Neural cell (in vitro differentiated cells): ENCODE results near the gene SLCO2B1. TPM values are rescaled to one million over a fixed set of nuclear protein-coding genes. Genes with fewer than 3 reads are reported as not detected.

Experiments
- H2AFZ ChIP-seq: fragments of 200-600, 300-800 bp; sonication (generic), shearing (Covaris generic); 2 replicates; pipeline ENCODE4 v1.6.0; 2014; ENCODE audit warnings: low read depth, mild to moderate bottlenecking, antibody characterized with exemption, low read length, moderate library complexity
- H3F3A ChIP-seq: fragments of 200-600 bp; shearing (Covaris generic); 2 replicates; pipeline ENCODE4 v1.6.1; 2016; ENCODE audit warnings: mild to moderate bottlenecking, moderate library complexity, mixed read lengths, antibody characterized with exemption, low read length; ENCODE audit not compliant: insufficient read depth, poor library complexity, severe bottlenecking
- H3K27ac ChIP-seq: fragments of 200-600, 300-800 bp; sonication (generic), shearing (Covaris generic); 2 replicates; pipeline ENCODE4 v1.5.1; 2014; ENCODE audit warnings: mild to moderate bottlenecking, low read length, moderate library complexity
- H3K27me3 ChIP-seq: fragments of 300-800, 200-600 bp; sonication (generic), shearing (Covaris generic); 2 replicates; pipeline ENCODE4 v1.6.0; 2014; ENCODE audit warnings: mild to moderate bottlenecking, low read depth, low read length, moderate library complexity; ENCODE audit not compliant: insufficient read depth
- H3K36me3 ChIP-seq: fragments of 300-800, 200-600 bp; sonication (generic), shearing (Covaris generic); 2 replicates; pipeline ENCODE4 v1.5.1; 2014; ENCODE audit warnings: mild to moderate bottlenecking, antibody characterized with exemption, low read length, moderate library complexity; ENCODE audit not compliant: insufficient read depth
- H3K4me2 ChIP-seq: fragments of 300-800, 200-600 bp; sonication (generic), shearing (Covaris generic); 2 replicates; pipeline ENCODE4 v1.6.0; 2014; ENCODE audit warnings: mild to moderate bottlenecking, low read length
- H3K4me3 ChIP-seq: fragments of 300-800, 200-600 bp; sonication (generic), shearing (Covaris generic); 2 replicates; pipeline ENCODE4 v1.5.1; 2014; ENCODE audit warnings: mild to moderate bottlenecking, low read length, moderate library complexity
- H3K79me2 ChIP-seq: fragments of 200-600 bp; shearing (Covaris generic); replicated peaks from 2 replicates; pipeline ENCODE4 v1.6.0; 2014; ENCODE audit warnings: mild to moderate bottlenecking, low read length, moderate library complexity; ENCODE audit not compliant: insufficient read depth
- H3K9ac ChIP-seq: fragments of 300-800, 200-600 bp; sonication (generic), shearing (Covaris generic); 2 replicates; pipeline ENCODE4 v1.6.1; 2016; ENCODE audit warnings: mild to moderate bottlenecking, low read length, mixed read lengths
- H3K9me2 ChIP-seq: fragments of 200-600 bp; shearing (Covaris generic); 2 replicates; pipeline ENCODE4 v1.6.1; 2016; ENCODE audit warnings: mild to moderate bottlenecking, low read length, mixed read lengths; ENCODE audit not compliant: insufficient read depth
- H3K9me3 ChIP-seq: fragments of 200-600, 300-800 bp; sonication (generic), shearing (Covaris generic); 2 replicates; pipeline ENCODE4 v1.6.1; 2016; ENCODE audit warnings: mild to moderate bottlenecking, mixed run types, low read length, moderate library complexity, mixed read lengths
- H4K20me1 ChIP-seq: fragments of 200-600 bp; shearing (Covaris generic); 2 replicates; pipeline ENCODE4 v1.6.1; 2016; ENCODE audit warnings: mild to moderate bottlenecking, mixed run types; ENCODE audit not compliant: insufficient read depth
- CTCF ChIP-seq: fragments of 450-650 bp; IDR thresholded peaks from 2 replicates; pipeline ENCODE4 v1.5.1; 2014; ENCODE audit warnings: antibody characterized with exemption, mild to moderate bottlenecking, moderate library complexity; ENCODE audit not compliant: poor library complexity, severe bottlenecking
- EP300 ChIP-seq: fragments of 450-650 bp; conservative IDR thresholded peaks from 2 replicates; pipeline ENCODE4 v1.6.1; 2014; ENCODE audit warnings: antibody characterized with exemption, mild to moderate bottlenecking, moderate library complexity; ENCODE audit not compliant: poor library complexity, severe bottlenecking
- EZH2 ChIP-seq: fragments of 200-600, 300-800 bp; shearing (Covaris generic), sonication (generic); IDR thresholded peaks from 2 replicates; pipeline ENCODE4 v1.6.1; 2014; ENCODE audit warnings: antibody characterized with exemption, low read length, borderline replicate concordance, mild to moderate bottlenecking; ENCODE audit not compliant: insufficient read depth, poor library complexity, severe bottlenecking
- MXI1 ChIP-seq: fragments of 450-650 bp; conservative IDR thresholded peaks from 2 replicates; pipeline ENCODE4 v1.6.1; 2014; ENCODE audit warnings: antibody characterized with exemption, mild to moderate bottlenecking; ENCODE audit not compliant: poor library complexity, severe bottlenecking
- POLR2AphosphoS5 ChIP-seq: IDR thresholded peaks from 2 replicates; pipeline ENCODE4 v1.6.1; 2012
- RAD21 ChIP-seq: fragments of 450-650 bp; conservative IDR thresholded peaks from 2 replicates; pipeline ENCODE4 v1.6.1; 2014; ENCODE audit warnings: antibody characterized with exemption, mild to moderate bottlenecking, moderate library complexity
- SMC3 ChIP-seq: fragments of 450-650 bp; conservative IDR thresholded peaks from 2 replicates; pipeline ENCODE4 v1.6.1; 2014; ENCODE audit warnings: antibody characterized with exemption, mild to moderate bottlenecking, moderate library complexity; ENCODE audit not compliant: poor library complexity
- TAF1 ChIP-seq: IDR thresholded peaks from 2 replicates; pipeline ENCODE4 v1.6.1; 2012; ENCODE audit warnings: low read depth
- polyA plus RNA-seq: library from polyadenylated mRNA; depleted of rRNA; stranded (reverse); fragments of >200 nt; gene quantifications from 2 replicates; pipeline ENCODE4 v1.2.3, GENCODE V29; 2014
- TF ChIP-seq, protein P1 (sequence below): IDR thresholded peaks from 2 replicates; pipeline ENCODE4 v1.6.1; 2012; ENCODE audit warnings: borderline replicate concordance

Gene SLCO2B1
- polyA plus RNA-seq, 1 donor from 2014 or later, result not detected

DNA sequence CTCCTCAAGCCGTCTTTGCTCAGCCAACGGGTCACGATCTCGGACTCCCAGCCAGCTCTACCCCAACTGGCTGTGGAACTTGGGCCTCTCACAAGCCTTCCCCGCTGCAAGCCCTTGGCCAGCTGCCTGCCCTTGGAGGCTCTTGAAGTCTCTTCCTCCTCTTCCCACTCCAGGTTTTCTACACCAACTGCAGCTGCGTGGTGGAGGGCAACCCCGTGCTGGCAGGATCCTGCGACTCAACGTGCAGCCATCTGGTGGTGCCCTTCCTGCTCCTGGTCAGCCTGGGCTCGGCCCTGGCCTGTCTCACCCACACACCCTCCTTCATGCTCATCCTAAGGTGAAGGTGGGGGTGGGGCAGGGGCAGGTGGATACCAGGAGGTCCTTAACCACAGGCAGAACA is 49.1 kb downstream of the SLCO2B1 start:
- Histone ChIP-seq H3K9me2 (no peaks in the 10 kb centered on the region), H3K4me2 (no peak overlapping the region), H3K9me3 (no peaks in the 10 kb centered on the region), H3K9ac (no peak overlapping the region), H4K20me1 (no peaks in the 10 kb centered on the region), H3K79me2 (no peaks in the 10 kb centered on the region), H3F3A (no peaks in the 10 kb centered on the region), H3K36me3 (no peaks in the 10 kb centered on the region), H3K27ac (no peak overlapping the region), H3K4me3 (no peak overlapping the region), H2AFZ (no peak overlapping the region), H3K27me3 (no peaks in the 10 kb centered on the region)
- TF ChIP-seq SMC3 (no peak), EP300 (no peak), CTCF (no peak), MXI1 (no peak), RAD21 (no peak)
- TF ChIP-seq, protein P1, sequence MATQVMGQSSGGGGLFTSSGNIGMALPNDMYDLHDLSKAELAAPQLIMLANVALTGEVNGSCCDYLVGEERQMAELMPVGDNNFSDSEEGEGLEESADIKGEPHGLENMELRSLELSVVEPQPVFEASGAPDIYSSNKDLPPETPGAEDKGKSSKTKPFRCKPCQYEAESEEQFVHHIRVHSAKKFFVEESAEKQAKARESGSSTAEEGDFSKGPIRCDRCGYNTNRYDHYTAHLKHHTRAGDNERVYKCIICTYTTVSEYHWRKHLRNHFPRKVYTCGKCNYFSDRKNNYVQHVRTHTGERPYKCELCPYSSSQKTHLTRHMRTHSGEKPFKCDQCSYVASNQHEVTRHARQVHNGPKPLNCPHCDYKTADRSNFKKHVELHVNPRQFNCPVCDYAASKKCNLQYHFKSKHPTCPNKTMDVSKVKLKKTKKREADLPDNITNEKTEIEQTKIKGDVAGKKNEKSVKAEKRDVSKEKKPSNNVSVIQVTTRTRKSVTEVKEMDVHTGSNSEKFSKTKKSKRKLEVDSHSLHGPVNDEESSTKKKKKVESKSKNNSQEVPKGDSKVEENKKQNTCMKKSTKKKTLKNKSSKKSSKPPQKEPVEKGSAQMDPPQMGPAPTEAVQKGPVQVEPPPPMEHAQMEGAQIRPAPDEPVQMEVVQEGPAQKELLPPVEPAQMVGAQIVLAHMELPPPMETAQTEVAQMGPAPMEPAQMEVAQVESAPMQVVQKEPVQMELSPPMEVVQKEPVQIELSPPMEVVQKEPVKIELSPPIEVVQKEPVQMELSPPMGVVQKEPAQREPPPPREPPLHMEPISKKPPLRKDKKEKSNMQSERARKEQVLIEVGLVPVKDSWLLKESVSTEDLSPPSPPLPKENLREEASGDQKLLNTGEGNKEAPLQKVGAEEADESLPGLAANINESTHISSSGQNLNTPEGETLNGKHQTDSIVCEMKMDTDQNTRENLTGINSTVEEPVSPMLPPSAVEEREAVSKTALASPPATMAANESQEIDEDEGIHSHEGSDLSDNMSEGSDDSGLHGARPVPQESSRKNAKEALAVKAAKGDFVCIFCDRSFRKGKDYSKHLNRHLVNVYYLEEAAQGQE, result no peak

DNA sequence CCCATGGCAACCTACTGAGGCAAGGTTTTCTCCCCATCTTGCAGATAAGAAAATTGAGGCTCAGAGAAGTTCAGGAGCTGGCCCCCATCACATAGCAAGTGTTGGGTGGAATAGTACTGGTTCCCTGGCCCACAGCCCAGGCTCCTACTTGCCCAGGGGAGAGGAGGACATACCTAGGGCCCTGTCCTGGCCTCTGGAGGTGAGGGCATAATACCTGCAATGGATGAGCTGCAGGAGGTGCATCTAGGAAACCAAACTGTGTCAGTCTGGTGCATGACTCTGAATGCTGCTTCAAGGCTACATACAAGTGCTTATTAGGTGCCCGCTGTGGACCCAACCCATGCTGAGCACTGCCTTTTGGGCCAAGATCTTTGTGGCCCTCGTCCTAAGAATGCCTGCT is 49.6 kb downstream of the SLCO2B1 start:
- H3K9me3 ChIP-seq, result no peaks in the 10 kb centered on the region
- no peaks in the 10 kb centered on the region for H3F3A ChIP-seq
- H2AFZ ChIP-seq, result no peak overlapping the region
- no peaks in the 10 kb centered on the region for H3K9me2 ChIP-seq
- H3K27me3 ChIP-seq, result no peaks in the 10 kb centered on the region
- H3K4me2 ChIP-seq, result no peak overlapping the region
- no peaks in the 10 kb centered on the region for H3K36me3 ChIP-seq
- no peak overlapping the region for H3K9ac ChIP-seq
- no peaks in the 10 kb centered on the region for H3K79me2 ChIP-seq
- H3K27ac ChIP-seq, result no peak overlapping the region
- no peaks in the 10 kb centered on the region for H4K20me1 ChIP-seq
- TF ChIP-seq EZH2 (no peak), TAF1 (no peak), POLR2AphosphoS5 (no peak), CTCF (no peak), MXI1 (no peak), RAD21 (no peak), SMC3 (no peak), EP300 (no peak)
- TF ChIP-seq, protein P1, result no peak
- H3K4me3 ChIP-seq, result no peak overlapping the region
